GM12892 (cell line): ENCODE measurements around the gene CHSY3.

ENCODE experiments used
- DNase-seq: peaks from one replicate; pipeline ENCODE4 v3.0.0; 2011; ENCODE audit not compliant: insufficient read length
- FAIRE-seq: peaks from 2 replicates; lab custom pipeline; 2011; peaks lifted over from hg19 to GRCh38; lab: Jason Lieb, UNC
- POLR2A ChIP-seq: IDR thresholded peaks from 2 replicates; pipeline ENCODE4 v1.6.1; 2011; ENCODE audit warnings: low read depth, low read length, control low read depth
- POLR2AphosphoS5 ChIP-seq: IDR thresholded peaks from 2 replicates; pipeline ENCODE4 v1.6.1; 2011; ENCODE audit warnings: low read depth, low read length, control low read depth
- TAF1 ChIP-seq: IDR thresholded peaks from 2 replicates; pipeline ENCODE4 v1.6.1; 2011; ENCODE audit warnings: low read depth, mild to moderate bottlenecking, control low read depth, low read length, borderline replicate concordance

Gene CHSY3

DNA sequence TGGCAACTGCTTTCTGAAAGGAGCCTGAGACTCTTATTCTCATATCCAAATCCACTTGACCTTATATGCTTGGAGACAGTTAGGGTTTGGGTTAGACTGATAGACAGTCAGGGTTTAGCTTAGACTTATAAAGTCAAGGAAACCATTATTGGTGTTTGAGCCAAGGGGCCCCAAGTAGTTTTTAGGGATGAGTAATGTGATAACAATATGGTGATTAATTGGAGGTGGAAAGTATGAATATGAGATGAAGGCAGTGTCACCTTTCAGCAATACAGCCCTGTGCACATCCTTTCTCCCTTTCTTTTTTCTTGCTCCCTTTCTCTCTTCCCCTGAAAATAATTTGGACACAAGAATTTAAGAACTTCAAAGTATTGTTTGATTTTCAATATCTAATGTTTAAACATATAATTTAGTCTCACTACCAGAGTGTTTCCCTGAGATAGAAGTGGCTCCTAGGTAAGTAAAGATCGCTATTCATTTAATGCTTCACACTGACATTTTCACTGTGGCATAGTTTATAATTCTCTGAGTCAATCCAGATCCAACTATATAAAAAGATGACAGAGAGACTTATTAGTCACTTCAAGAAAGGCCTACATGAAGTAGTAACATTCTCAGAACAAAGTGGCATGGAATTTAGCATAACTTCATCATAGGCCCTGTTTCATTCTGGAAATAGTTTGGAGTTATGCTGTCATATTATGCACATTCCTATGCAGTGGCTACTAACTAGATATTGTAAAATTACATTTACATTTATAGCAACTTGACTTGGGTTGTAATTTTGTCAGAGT lies 200.8 kb downstream of the CHSY3 start:
- FAIRE-seq (no peak), DNase-seq (no peak)
- TF ChIP-seq POLR2A (no peak), POLR2AphosphoS5 (no peak), TAF1 (no peak)

DNA sequence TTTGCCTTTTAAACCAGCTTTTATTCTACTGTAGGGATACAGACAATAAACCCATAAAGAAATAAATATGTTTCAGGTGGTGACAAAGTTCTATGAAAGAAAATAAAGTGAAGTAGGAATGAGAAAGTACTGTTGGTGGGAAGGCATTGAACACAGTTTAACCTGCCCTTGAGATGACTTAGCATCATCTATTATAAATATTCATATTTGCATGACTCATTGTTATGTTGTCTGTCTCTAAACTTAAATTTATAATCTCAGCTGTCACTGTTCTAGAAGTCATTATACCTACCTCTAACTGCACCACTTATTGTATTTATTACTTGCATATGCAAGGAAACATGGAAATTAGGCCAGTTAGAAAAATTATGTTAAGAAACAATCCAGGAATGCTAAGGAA lies 202.2 kb downstream of the CHSY3 start:
- DNase-seq = no peak
- TF ChIP-seq POLR2AphosphoS5 (no peak), TAF1 (no peak), POLR2A (no peak)
- FAIRE-seq = no peak

DNA sequence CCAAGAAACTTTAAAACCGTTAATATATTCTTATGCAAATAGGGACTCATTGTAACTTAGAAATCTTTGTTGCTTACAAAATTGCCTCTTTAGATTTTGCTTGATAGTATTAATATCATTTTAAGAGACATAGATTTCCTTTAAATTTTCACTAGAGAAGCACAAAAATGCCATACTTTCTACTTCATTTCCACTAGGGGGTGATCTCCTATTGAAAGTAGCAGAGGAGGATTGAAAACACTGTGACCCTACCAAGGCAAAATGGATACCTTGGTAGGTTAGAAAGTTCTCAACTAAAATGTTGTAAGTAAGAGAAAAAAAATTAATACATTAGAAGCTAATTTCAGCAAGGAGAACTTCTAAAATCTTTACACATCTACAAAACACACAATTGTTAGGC lies 204.9 kb downstream of the CHSY3 start:
- FAIRE-seq (peak; percentile 75), DNase-seq (no peak)
- TF ChIP-seq POLR2AphosphoS5 (no peak), TAF1 (no peak), POLR2A (no peak)

DNA sequence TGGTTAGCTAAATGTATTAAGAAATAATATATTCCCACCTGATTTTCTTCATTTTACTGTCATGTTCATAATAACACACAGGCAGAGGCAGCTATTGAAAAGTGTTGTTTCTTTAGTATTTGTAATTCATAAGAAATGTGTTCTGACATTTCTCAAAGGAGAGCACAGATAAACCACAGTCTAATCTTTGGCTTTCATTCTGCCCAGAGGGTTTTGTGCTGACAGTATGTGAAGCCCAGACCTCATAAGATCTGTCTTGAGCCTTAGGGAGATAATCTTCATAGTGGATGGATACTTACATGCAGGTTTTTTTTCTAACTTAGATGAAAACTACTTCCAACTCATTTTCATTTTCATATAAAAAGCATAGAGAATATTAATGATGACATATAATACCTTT lies 206.1 kb downstream of the CHSY3 start:
- FAIRE-seq (no peak), DNase-seq (no peak)
- TF ChIP-seq TAF1 = no peak
- no peak for TF ChIP-seq POLR2AphosphoS5
- TF ChIP-seq POLR2A = no peak

DNA sequence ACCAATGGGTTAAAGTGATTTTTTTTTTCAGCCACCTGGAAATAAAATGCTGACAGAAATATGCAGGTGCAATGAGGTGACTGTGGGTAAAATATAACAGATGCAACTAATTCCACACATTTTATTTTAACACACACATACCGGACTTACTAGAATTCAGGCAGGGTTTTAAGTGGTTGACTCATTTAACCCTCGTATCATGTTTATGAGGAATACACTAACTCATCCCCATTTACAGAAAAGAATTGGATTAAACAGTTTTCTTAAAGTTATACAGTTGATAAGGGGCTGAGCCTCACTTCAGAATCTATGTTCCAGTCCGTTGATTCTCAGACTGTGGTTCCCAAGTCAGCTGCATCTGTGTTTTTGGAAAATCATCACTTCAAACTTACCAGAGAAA lies 207.5 kb downstream of the CHSY3 start:
- DNase-seq = no peak
- no peak for FAIRE-seq
- TF ChIP-seq POLR2A (no peak), TAF1 (no peak), POLR2AphosphoS5 (no peak)

DNA sequence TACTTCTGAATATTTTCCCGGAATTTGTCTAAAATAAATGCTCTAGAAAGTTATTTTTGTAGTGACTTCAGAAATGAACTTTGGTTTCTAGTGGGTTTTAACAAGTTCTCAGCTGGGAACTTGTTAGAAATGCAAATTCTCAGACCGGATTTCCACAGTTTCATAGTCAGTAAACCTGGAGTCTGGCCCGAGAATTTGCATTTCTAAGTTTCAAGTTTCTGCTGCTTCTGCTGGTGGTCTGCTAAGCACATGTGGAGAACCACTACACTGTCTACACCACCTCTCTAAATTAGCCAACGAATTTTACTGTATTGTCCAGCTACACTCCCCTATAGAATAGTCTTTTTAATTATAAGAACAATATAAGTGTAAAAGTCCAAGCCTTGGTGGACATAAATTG lies 208.0 kb downstream of the CHSY3 start:
- FAIRE-seq (no peak), DNase-seq (no peak)
- TF ChIP-seq TAF1 = no peak
- no peak for TF ChIP-seq POLR2AphosphoS5
- no peak for TF ChIP-seq POLR2A

DNA sequence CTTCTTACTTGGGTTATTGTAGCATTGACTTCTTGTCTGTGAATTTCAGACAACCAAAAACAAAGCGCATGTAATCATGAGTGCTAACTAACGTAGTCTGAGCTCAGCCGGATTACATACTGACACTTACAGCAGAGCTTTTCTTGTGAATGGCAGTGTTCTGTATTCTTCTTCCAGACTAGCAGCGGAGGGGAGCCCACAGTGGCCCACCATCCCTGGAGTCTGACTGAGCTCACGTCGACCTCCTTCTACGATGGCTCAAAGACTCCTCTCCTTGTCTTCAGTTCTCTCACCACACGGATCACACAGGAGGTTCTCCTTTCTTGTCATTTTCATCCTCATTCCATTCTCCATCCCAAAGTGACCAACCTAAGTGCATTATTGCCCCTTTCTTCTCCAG lies 211.4 kb downstream of the CHSY3 start:
- FAIRE-seq (no peak), DNase-seq (no peak)
- TF ChIP-seq POLR2A (no peak), POLR2AphosphoS5 (no peak), TAF1 (no peak)

DNA sequence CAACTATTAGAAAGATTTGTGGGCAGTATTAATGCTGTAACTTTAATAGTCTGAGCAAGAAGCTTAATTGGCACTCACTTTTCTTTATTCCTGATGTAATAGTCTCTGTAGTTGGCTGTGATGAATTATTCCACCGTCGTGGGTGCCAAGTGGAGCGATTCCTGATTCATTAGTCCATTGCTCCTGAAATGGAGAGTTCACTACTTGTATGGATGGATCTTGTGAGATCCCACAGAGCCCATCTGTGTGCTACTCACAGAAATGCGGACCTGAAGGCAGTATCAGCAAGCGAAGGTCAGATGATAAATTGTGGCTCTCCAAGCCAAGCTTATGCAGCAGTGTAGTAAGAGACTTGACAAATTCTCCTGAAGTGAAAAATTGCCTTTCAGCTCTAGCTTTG lies 212.2 kb downstream of the CHSY3 start:
- no peak for TF ChIP-seq POLR2A
- TF ChIP-seq POLR2AphosphoS5 = no peak
- no peak for TF ChIP-seq TAF1
- FAIRE-seq (no peak), DNase-seq (no peak)

DNA sequence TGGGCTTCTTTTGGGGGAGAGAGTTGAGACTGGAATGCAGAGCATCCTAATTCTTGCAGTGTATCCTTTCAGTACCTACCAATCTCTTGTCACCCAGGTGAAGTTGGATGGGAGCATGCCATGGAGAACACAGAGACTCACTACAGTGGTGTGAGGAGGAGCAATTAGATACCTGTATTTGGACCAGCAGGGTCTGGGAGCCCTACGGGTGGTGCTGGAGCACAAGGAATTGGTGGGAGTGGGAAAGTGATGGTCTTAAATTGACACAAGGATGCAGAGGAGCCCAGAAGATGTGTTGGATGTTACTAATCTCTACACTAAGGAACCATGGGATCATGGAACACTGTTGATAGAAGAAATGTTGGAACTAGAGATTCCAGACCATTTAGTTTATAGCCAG lies 212.7 kb downstream of the CHSY3 start:
- TF ChIP-seq TAF1 (no peak), POLR2A (no peak), POLR2AphosphoS5 (no peak)
- DNase-seq (no peak), FAIRE-seq (no peak)

DNA sequence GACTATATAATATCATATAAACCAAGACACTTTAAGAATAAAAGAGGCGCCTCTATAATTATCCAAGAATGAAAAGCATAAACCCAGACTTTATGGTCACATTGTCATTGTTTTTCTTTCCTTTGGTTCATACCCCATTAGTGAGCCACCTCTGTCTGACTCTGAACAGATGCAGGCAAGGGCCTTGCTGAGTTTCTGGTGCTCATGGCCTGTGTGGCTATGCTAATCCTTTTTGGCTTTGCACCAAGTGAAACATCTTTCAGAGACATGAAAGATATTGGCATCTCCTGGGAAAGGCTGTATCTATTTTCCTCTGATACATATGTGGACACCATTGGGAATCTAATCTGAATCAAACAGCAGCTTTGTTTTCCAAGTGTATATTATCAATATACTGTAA lies 222.5 kb downstream of the CHSY3 start:
- TF ChIP-seq TAF1 = no peak
- no peak for TF ChIP-seq POLR2AphosphoS5
- TF ChIP-seq POLR2A = no peak
- no peak for FAIRE-seq
- DNase-seq = no peak

DNA sequence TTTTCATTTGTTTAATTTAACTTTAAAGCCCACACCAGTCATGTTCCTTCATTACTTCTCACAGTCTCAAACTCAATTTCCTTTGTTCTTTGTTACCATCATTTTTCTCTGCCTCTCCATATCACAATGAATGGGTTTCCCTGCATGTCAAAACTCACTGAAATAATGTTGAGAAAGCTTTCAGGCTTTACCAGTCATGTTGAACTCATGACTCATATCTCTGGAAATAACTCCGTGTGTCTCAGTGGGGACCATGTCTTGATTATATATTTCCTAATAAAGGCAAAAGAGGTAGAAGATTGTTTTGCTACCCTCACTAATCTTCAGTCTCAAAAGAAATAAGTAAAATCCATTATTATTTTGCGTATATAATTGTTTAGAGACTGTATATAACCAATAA lies 231.2 kb downstream of the CHSY3 start:
- FAIRE-seq (no peak), DNase-seq (no peak)
- TF ChIP-seq POLR2AphosphoS5 (no peak), POLR2A (no peak), TAF1 (no peak)

DNA sequence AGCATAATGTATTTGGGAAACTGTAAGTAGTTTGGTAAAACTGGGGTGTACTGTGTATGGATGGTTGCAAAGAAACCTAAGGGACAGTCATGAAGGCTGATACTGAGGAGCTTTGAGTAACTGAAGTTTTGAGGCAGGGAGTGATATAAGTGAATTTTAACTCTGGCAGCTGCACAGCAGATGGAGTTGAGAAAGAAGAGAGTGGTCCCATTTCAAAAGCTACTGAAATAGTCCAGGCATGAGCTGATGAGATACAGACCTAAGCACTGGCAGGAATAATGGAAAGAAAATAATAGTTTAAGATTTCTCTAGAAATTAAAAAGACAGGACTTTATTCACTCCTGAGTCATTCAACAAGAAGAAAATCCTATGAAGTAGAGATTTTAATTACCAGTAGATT lies 232.0 kb downstream of the CHSY3 start:
- TF ChIP-seq TAF1 = no peak
- no peak for TF ChIP-seq POLR2A
- no peak for TF ChIP-seq POLR2AphosphoS5
- no peak for FAIRE-seq

More for the DNA sequence above, 232.0 kb downstream of the CHSY3 start:
- DNase-seq = no peak
